H1 (cell line): Measurements from ENCODE around the gene CACNA2D3. TPM values are rescaled to one million over a fixed set of nuclear protein-coding genes. Genes with fewer than 3 reads are reported as not detected.

ENCODE experiments used
- CTCF ChIA-PET: fragments of 300-600 bp; sonication (Branson Sonifier 250); formaldehyde crosslinking; loops from one replicate; lab custom pipeline; 2021; ENCODE audit not compliant: partially characterized antibody; lab: Charles Lee
- POLR2A ChIA-PET: fragments of 300-600 bp; sonication (Branson Sonifier 250); formaldehyde crosslinking; loops from one replicate; lab custom pipeline; 2021; ENCODE audit warnings: inconsistent platforms; ENCODE audit not compliant: partially characterized antibody; lab: Charles Lee
- DNase-seq, 2 experiments: peaks; one replicate each; pipeline versions ENCODE4 v3.0.0 to v3.0.0-alpha.2; 2010 to 2022; ENCODE audit warnings: low spot score in 2 of 2, low read depth in 1 of 2, mixed read lengths in 1 of 2
- FAIRE-seq: peaks from 2 replicates; lab custom pipeline; 2011; peaks lifted over from hg19 to GRCh38; lab: Jason Lieb, UNC
- H2AFZ ChIP-seq: 2 replicates; pipeline ENCODE4 v1.8.1; 2012; ENCODE audit warnings: low read length, inconsistent platforms
- H2AK5ac ChIP-seq: 2 replicates; pipeline ENCODE4 v1.6.1; 2013; ENCODE audit warnings: low read depth, low read length
- H2BK120ac ChIP-seq: replicated peaks from 2 replicates; pipeline ENCODE3; 2013; ENCODE audit warnings: low read depth, low read length, inconsistent platforms
- H2BK12ac ChIP-seq: 2 replicates; pipeline ENCODE4 v1.6.1; 2013; ENCODE audit warnings: low read depth, low read length
- H2BK15ac ChIP-seq: 2 replicates; pipeline ENCODE4 v1.6.1; 2013; ENCODE audit warnings: low read length
- H2BK20ac ChIP-seq: 2 replicates; pipeline ENCODE4 v1.6.1; 2013; ENCODE audit warnings: low read length
- H2BK5ac ChIP-seq: 2 replicates; pipeline ENCODE4 v1.6.1; 2013; ENCODE audit warnings: low read depth, low read length
- H3K14ac ChIP-seq: 2 replicates; pipeline ENCODE4 v1.6.1; 2013; ENCODE audit warnings: inconsistent platforms; ENCODE audit not compliant: insufficient read length
- H3K18ac ChIP-seq: 2 replicates; pipeline ENCODE4 v1.6.1; 2013; ENCODE audit warnings: low read length; ENCODE audit errors: extremely low read depth
- H3K23ac ChIP-seq: 2 replicates; pipeline ENCODE4 v1.6.1; 2013; ENCODE audit warnings: inconsistent platforms; ENCODE audit not compliant: insufficient read length
- H3K23me2 ChIP-seq: 2 replicates; pipeline ENCODE4 v1.6.1; 2013; ENCODE audit warnings: low read depth, low read length
- H3K27ac ChIP-seq: 2 replicates; pipeline ENCODE4 v1.6.1; 2011; ENCODE audit warnings: low read depth, low read length, inconsistent platforms
- H3K27me3 ChIP-seq, 4 experiments: replicated peaks in 1 of 4; 1 replicate in 1 of 4; 2 replicates in 3 of 4; pipeline versions ENCODE4 v1.6.1 to v1.8.1; 2011 to 2013; ENCODE audit warnings: low read length in 3 of 4, mild to moderate bottlenecking in 3 of 4, inconsistent platforms in 2 of 4, mixed read lengths in 2 of 4, moderate library complexity in 1 of 4; ENCODE audit not compliant: control insufficient read depth in 3 of 4, insufficient read depth in 3 of 4; ENCODE audit errors: extremely low read depth in 1 of 4
- H3K36me3 ChIP-seq, 4 experiments: 2 replicates each; pipeline versions ENCODE4 v1.6.1 to v1.8.1; 2011 to 2013; ENCODE audit warnings: mild to moderate bottlenecking in 4 of 4, low read length in 3 of 4, moderate library complexity in 2 of 4, control low read depth in 1 of 4, inconsistent platforms in 1 of 4; ENCODE audit not compliant: insufficient read depth in 4 of 4, control insufficient read depth in 2 of 4
- H3K4ac ChIP-seq: replicated peaks from 2 replicates; pipeline ENCODE3; 2013; ENCODE audit warnings: low read length, low read depth, mixed read lengths, inconsistent platforms; ENCODE audit not compliant: insufficient read length
- H3K4me1 ChIP-seq, 4 experiments: replicated peaks in 1 of 4; 1 replicate in 1 of 4; 2 replicates in 3 of 4; pipeline versions ENCODE4 v1.6.1 to v1.8.1; 2011 to 2013; ENCODE audit warnings: low read length in 3 of 4, inconsistent platforms in 2 of 4, mixed read lengths in 1 of 4; ENCODE audit not compliant: insufficient read depth in 4 of 4, control insufficient read depth in 3 of 4
- H3K4me2 ChIP-seq, 2 experiments: 2 replicates each; pipeline versions ENCODE4 v1.6.1 to v1.8.1; 2011 to 2013; ENCODE audit warnings: low read depth in 2 of 2, low read length in 2 of 2, control low read depth in 1 of 2, inconsistent platforms in 1 of 2, mild to moderate bottlenecking in 1 of 2; ENCODE audit not compliant: insufficient read depth in 1 of 2
- H3K4me3 ChIP-seq, 4 experiments: fragments of 200-600, 300-600 bp in 1 of 4; sonication (generic), shearing (Covaris generic), sonication (Bioruptor Twin) in 1 of 4; 2 replicates each; pipeline versions ENCODE4 v1.5.1 to v1.8.1; 2011 to 2016; ENCODE audit warnings: low read length in 4 of 4, low read depth in 3 of 4, control low read depth in 2 of 4, inconsistent platforms in 2 of 4, mild to moderate bottlenecking in 2 of 4, mixed read lengths in 1 of 4, moderate library complexity in 1 of 4; ENCODE audit not compliant: insufficient read depth in 2 of 4; ENCODE audit errors: extremely low read depth in 1 of 4
- H3K56ac ChIP-seq: replicated peaks from 2 replicates; pipeline ENCODE3; 2013; ENCODE audit warnings: low read depth, mild to moderate bottlenecking, mixed read lengths, low read length, inconsistent platforms; ENCODE audit not compliant: insufficient read length
- H3K79me1 ChIP-seq: 2 replicates; pipeline ENCODE4 v1.6.1; 2013; ENCODE audit warnings: low read depth, low read length, control low read depth
- H3K79me2 ChIP-seq, 2 experiments: 2 replicates each; pipeline versions ENCODE4 v1.6.1 to v1.8.1; 2012 to 2013; ENCODE audit warnings: low read length in 2 of 2, mild to moderate bottlenecking in 2 of 2, inconsistent platforms in 1 of 2; ENCODE audit not compliant: insufficient read depth in 2 of 2, control insufficient read depth in 1 of 2
- H3K9ac ChIP-seq, 4 experiments: replicated peaks in 1 of 4; 1 replicate in 1 of 4; 2 replicates in 3 of 4; pipeline versions ENCODE4 v1.6.1 to v1.8.1; 2011 to 2013; ENCODE audit warnings: low read depth in 3 of 4, low read length in 3 of 4, control low read depth in 2 of 4, mild to moderate bottlenecking in 2 of 4, moderate library complexity in 2 of 4, inconsistent platforms in 1 of 4; ENCODE audit errors: extremely low read depth in 1 of 4
- H3K9me3 ChIP-seq, 2 experiments: 2 replicates each; pipeline versions ENCODE4 v1.6.1 to v1.8.1; 2012 to 2013; ENCODE audit warnings: mild to moderate bottlenecking in 2 of 2, moderate library complexity in 2 of 2, control low read depth in 1 of 2, inconsistent platforms in 1 of 2, low read depth in 1 of 2, low read length in 1 of 2, mixed read lengths in 1 of 2; ENCODE audit not compliant: insufficient read depth in 2 of 2
- H4K20me1 ChIP-seq, 2 experiments: replicated peaks in 1 of 2; 2 replicates each; pipeline versions ENCODE3 to v1.8.1; 2011 to 2013; ENCODE audit warnings: inconsistent platforms in 2 of 2, low read length in 2 of 2, mild to moderate bottlenecking in 1 of 2; ENCODE audit not compliant: insufficient read depth in 2 of 2, control insufficient read depth in 1 of 2
- H4K5ac ChIP-seq: 2 replicates; pipeline ENCODE4 v1.6.1; 2013; ENCODE audit warnings: low read length, low read depth, mixed read lengths, inconsistent platforms; ENCODE audit not compliant: insufficient read length
- H4K8ac ChIP-seq: 2 replicates; pipeline ENCODE4 v1.8.0; 2013; ENCODE audit warnings: mild to moderate bottlenecking, moderate library complexity, low read length, inconsistent platforms; ENCODE audit not compliant: insufficient read depth; ENCODE audit errors: extremely low read depth
- H4K91ac ChIP-seq: replicated peaks from 2 replicates; pipeline ENCODE3; 2013; ENCODE audit warnings: low read length, mixed read lengths, inconsistent platforms; ENCODE audit not compliant: insufficient read length
- ASH2L ChIP-seq: fragments of 200-600, 300-600 bp; sonication (generic); IDR thresholded peaks from one replicate; pipeline ENCODE4 v1.7.1; 2017; ENCODE audit warnings: low read length
- ATF2 ChIP-seq: IDR thresholded peaks from 2 replicates; pipeline ENCODE4 v1.6.1; 2012; ENCODE audit warnings: low read length, inconsistent platforms
- CBX5 ChIP-seq: fragments of 300-800, 300-1000 bp; sonication (generic); IDR thresholded peaks from 2 replicates; pipeline ENCODE4 v1.7.1; 2016; ENCODE audit warnings: antibody characterized with exemption, low read length, low read depth
- CHD2 ChIP-seq: IDR thresholded peaks from 2 replicates; pipeline ENCODE4 v1.6.1; 2012; ENCODE audit warnings: low read length, improper control_type of control experiment
- FOSL1 ChIP-seq: IDR thresholded peaks from 2 replicates; pipeline ENCODE4 v1.6.1; 2011; ENCODE audit warnings: mild to moderate bottlenecking, low read depth, low read length, moderate library complexity; ENCODE audit not compliant: insufficient read depth
- KDM4A ChIP-seq: IDR thresholded peaks from one replicate; pipeline ENCODE4 v1.7.1; 2012; ENCODE audit warnings: low read depth, mild to moderate bottlenecking, moderate library complexity, low read length, inconsistent platforms; ENCODE audit not compliant: severe bottlenecking
- MAX ChIP-seq: IDR thresholded peaks from 2 replicates; pipeline ENCODE4 v1.6.1; 2012; ENCODE audit warnings: inconsistent platforms
- SP1 ChIP-seq: IDR thresholded peaks from 2 replicates; pipeline ENCODE4 v1.6.1; 2011; ENCODE audit warnings: low read depth, low read length
- WGBS, 2 experiments: shearing (Covaris generic) in 1 of 2; methylation state at CpG; one replicate each; pipeline versions ENCODE4 v1.1.6 to v1.1.7; 2013 to 2015; ENCODE audit warnings: low lambda C conversion rate in 2 of 2, mixed read lengths in 2 of 2, inconsistent platforms in 1 of 2, low coverage in 1 of 2, missing lambda C conversion rate in 1 of 2; ENCODE audit not compliant: insufficient replicate concordance in 2 of 2, insufficient coverage in 1 of 2, insufficient read length in 1 of 2; ENCODE audit errors: extremely low coverage in 1 of 2, missing lambda C conversion rate in 1 of 2; 5-methylcytosine and 5-hydroxymethylcytosine counted together
- polyA plus RNA-seq, 7 experiments: library from polyadenylated mRNA; depleted of rRNA in 3 of 7; stranded (reverse) in 5 of 7; unstranded in 2 of 7; fragments of >200 nt in 5 of 7; fragments of 200-250 nt in 2 of 7; gene quantifications; 1 replicate in 5 of 7; 2 replicates in 1 of 7; 4 replicates in 1 of 7; pipeline versions ENCODE4 v1.2.1 to v1.2.3, GENCODE V29; 2011 to 2013; ENCODE audit warnings: missing spikeins in 2 of 7, mixed read lengths in 2 of 7
- total RNA-seq: library from RNA; stranded (reverse); fragmentation: NEBNext Ultra II Directional; extraction: Animal tissue kit (Norgen Biotek cat#: 25700); gene quantifications from 2 replicates; pipeline ENCODE4 v1.2.1, GENCODE V29; 2021

Gene CACNA2D3
- total and polyA plus RNA-seq, 2 of the 8 experiments (the other 6 are each of a cell fraction or from before 2014, with no cell fraction given) = 1.5 to 1.8 TPM

- no peak overlapping the region for H2BK5ac ChIP-seq
- no peak overlapping the region for H2BK20ac ChIP-seq
- no peak overlapping the region for H4K5ac ChIP-seq
- no peak overlapping the region for H2AK5ac ChIP-seq
- H4K20me1 ChIP-seq = no peaks in the 10 kb centered on the region
- POLR2A ChIA-PET = no interaction called here
- H3K36me3 ChIP-seq = no peaks in the 10 kb centered on the region
- H3K14ac ChIP-seq = no peak overlapping the region
- DNase-seq = no peak
- H3K4me3 ChIP-seq = no peak overlapping the region
- H3K9me3 ChIP-seq = no peaks in the 10 kb centered on the region
- H3K79me2 ChIP-seq = no peaks in the 10 kb centered on the region
- H3K27me3 ChIP-seq = no peaks in the 10 kb centered on the region
- no peak overlapping the region for H2BK15ac ChIP-seq
- H3K56ac ChIP-seq = no peak overlapping the region
- H3K23me2 ChIP-seq = no peaks in the 10 kb centered on the region; the same call in 1 of the 2 replicates
- H3K4ac ChIP-seq = no peak overlapping the region
- 76% methylated on average over 9 of the region's 9 CpGs; no CpG with 5 or more reads in 1 of the 2 experiments for WGBS, 2 experiments
- FAIRE-seq = no peak
- H3K9ac ChIP-seq = no peak overlapping the region
- no peak overlapping the region for H3K18ac ChIP-seq
- TF ChIP-seq CHD2 = no peak
- no peak for TF ChIP-seq KDM4A
- no peak for TF ChIP-seq MAX
- no peak for TF ChIP-seq CBX5
- TF ChIP-seq SP1 = no peak
- no peak for TF ChIP-seq ATF2
- TF ChIP-seq FOSL1 = no peak
- no peak for TF ChIP-seq ASH2L
- CTCF ChIA-PET = interaction anchor here (0.8 to 1.4 kb wide), 2 partner anchors 10 to 40 kb away, joined by 3 read pairs; no protein-coding TSS in a partner anchor
- no peak overlapping the region for H3K23ac ChIP-seq
- no peak overlapping the region for H3K4me2 ChIP-seq
- no peak overlapping the region for H4K91ac ChIP-seq
- H2BK12ac ChIP-seq = no peak overlapping the region
- no peak overlapping the region for H3K27ac ChIP-seq
- peaks cover 2 to 20% (median 11%) of the 10 kb centered on the region in 4 experiments; a peak in 6 of 7 replicates for H3K4me1 ChIP-seq
- no peak overlapping the region for H4K8ac ChIP-seq
- no peak overlapping the region for H2AFZ ChIP-seq
- no peaks in the 10 kb centered on the region for H3K79me1 ChIP-seq
- H2BK120ac ChIP-seq = no peak overlapping the region
Measured at GRCh38 chr3:55002416-55002930, 880.1 kb downstream of the CACNA2D3 start.
